GM12878 (cell line): ENCODE measurements around the gene CHRNA9. TPM values are rescaled to one million over a fixed set of nuclear protein-coding genes. Genes with fewer than 3 reads are reported as not detected.

Source experiments
- ATF7 ChIP-seq: fragments of 450-650 bp; IDR thresholded peaks from 2 replicates; pipeline ENCODE4 v1.6.1; 2016; ENCODE audit warnings: low read depth, mild to moderate bottlenecking
- BHLHE40 ChIP-seq, 2 experiments: fragments of 450-650 bp in 1 of 2; IDR thresholded peaks; 2 replicates each; pipeline ENCODE4 v1.6.1; 2011 to 2017; ENCODE audit warnings: low read depth in 2 of 2, borderline replicate concordance in 1 of 2, improper control_type of control experiment in 1 of 2, low read length in 1 of 2, mild to moderate bottlenecking in 1 of 2
- BMI1 ChIP-seq: fragments of 450-650 bp; IDR thresholded peaks from 2 replicates; pipeline ENCODE4 v1.6.1; 2016; ENCODE audit warnings: mild to moderate bottlenecking, moderate library complexity, borderline replicate concordance
- BRCA1 ChIP-seq: IDR thresholded peaks from 2 replicates; pipeline ENCODE4 v1.6.1; 2011; ENCODE audit warnings: low read depth, low read length, improper control_type of control experiment
- CREB1 ChIP-seq: IDR thresholded peaks from 2 replicates; pipeline ENCODE4 v1.6.1; 2012; ENCODE audit warnings: low read depth, mild to moderate bottlenecking, inconsistent platforms
- ESRRA ChIP-seq: IDR thresholded peaks from 2 replicates; pipeline ENCODE4 v1.6.1; 2012; ENCODE audit warnings: mild to moderate bottlenecking, low read length, improper control_type of control experiment
- FOXK2 ChIP-seq: fragments of 450-650 bp; IDR thresholded peaks from 2 replicates; pipeline ENCODE4 v1.6.1; 2017; ENCODE audit warnings: mild to moderate bottlenecking, moderate library complexity
- GATAD2B ChIP-seq: fragments of 450-650 bp; conservative IDR thresholded peaks from 2 replicates; pipeline ENCODE4 v1.6.1; 2017; ENCODE audit warnings: low read depth, mild to moderate bottlenecking, moderate library complexity
- KDM1A ChIP-seq: fragments of 200-600 bp; sonication (generic); IDR thresholded peaks from 2 replicates; pipeline ENCODE4 v1.6.1; 2016; ENCODE audit warnings: borderline replicate concordance
- POLR2AphosphoS2 ChIP-seq: IDR thresholded peaks from 2 replicates; pipeline ENCODE4 v1.6.1; 2011; ENCODE audit warnings: low read depth, mild to moderate bottlenecking, low read length, improper control_type of control experiment, moderate library complexity
- SIX5 ChIP-seq: IDR thresholded peaks from 2 replicates; pipeline ENCODE4 v1.6.1; 2011; ENCODE audit warnings: mild to moderate bottlenecking, low read depth, low read length, moderate library complexity; ENCODE audit not compliant: severe bottlenecking
- SRF ChIP-seq, 2 experiments: IDR thresholded peaks; 2 replicates each; pipeline ENCODE4 v1.6.1; 2011; ENCODE audit warnings: low read depth in 2 of 2, low read length in 2 of 2, mild to moderate bottlenecking in 1 of 2, moderate library complexity in 1 of 2
- SUZ12 ChIP-seq: fragments of 200-600 bp; sonication (generic); IDR thresholded peaks from one replicate; pipeline ENCODE4 v1.6.1; 2018; ENCODE audit warnings: antibody characterized with exemption, mild to moderate bottlenecking; ENCODE audit not compliant: unreplicated experiment
- polyA plus RNA-seq, 11 experiments: library from polyadenylated mRNA; depleted of rRNA in 4 of 11; unstranded in 6 of 11; stranded (reverse) in 5 of 11; fragments of >200 nt; fragmentation: Nextera tagmentation in 4 of 11; fragmentation: Illumina TruSeq in 1 of 11; extraction: Ambion mirVana in 4 of 11; extraction: Trizol in 1 of 11; gene quantifications; 1 replicate in 1 of 11; 2 replicates in 10 of 11; pipeline versions ENCODE4 v1.2.1 to v1.2.3, GENCODE V29; 2011 to 2016; ENCODE audit warnings: inconsistent platforms in 2 of 11, missing spikeins in 2 of 11, low read depth in 1 of 11
- total RNA-seq, 4 experiments: library from RNA; depleted of rRNA in 3 of 4; stranded (reverse); fragments of >200 nt in 3 of 4; fragmentation: Illumina TruSeq in 1 of 4; extraction: Trizol in 1 of 4; gene quantifications; 2 replicates each; pipeline versions ENCODE4 v1.2.1 to v1.2.3, GENCODE V29; 2013 to 2021
- TF ChIP-seq, protein P1 (sequence below): IDR thresholded peaks from 2 replicates; pipeline ENCODE4 v1.6.1; 2012; ENCODE audit warnings: mild to moderate bottlenecking, low read depth, low read length
- TF ChIP-seq, protein P2 (sequence below): IDR thresholded peaks from 2 replicates; pipeline ENCODE4 v1.6.1; 2012; ENCODE audit warnings: low read depth, low read length, improper control_type of control experiment
- TF ChIP-seq, protein P3 (sequence below): fragments of 150-350 bp; IDR thresholded peaks from 2 replicates; pipeline ENCODE4 v1.6.1; 2016; ENCODE audit warnings: low read depth, low read length
- TF ChIP-seq, protein P4 (sequence below): fragments of 450-650 bp; IDR thresholded peaks from 2 replicates; pipeline ENCODE4 v1.6.1; 2016; ENCODE audit warnings: mild to moderate bottlenecking, moderate library complexity, borderline replicate concordance

The CHRNA9 gene
- total and polyA plus RNA-seq, 10 of the 15 experiments (the other 5 are each of a cell fraction or from before 2014, with no cell fraction given), result 0.05 to 0.09 (median 0.08) TPM; not detected in 7

DNA sequence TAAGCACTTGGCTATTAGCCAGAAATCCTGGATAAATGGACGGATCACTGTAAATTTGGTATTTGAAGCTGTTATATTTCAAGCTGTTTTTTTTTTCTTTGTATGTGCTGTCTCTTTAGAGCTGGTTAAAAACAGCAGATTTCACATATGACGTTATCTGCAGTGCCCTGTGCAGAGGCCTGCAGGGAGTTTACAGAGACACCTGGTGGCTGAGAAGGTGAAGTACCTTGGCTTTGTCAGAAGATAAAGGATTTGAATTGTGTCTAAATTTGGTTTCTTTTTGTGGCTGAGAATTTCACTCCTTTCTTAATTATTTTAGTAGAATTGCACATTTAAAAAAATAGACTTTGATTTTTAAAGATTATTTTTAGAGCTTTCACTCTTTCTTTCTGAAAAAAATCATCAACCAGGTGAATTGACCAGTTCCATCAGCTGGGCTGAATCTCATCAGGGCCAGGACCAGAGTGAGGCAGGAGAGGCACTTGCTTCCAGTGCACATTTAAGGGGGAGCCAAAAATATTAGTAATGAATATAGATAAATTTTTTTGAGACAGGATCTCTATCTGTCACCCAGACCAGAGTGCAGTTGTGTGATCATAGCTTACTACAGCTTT lies 9.6 kb upstream of the CHRNA9 start (continued):
- TF ChIP-seq, protein P1, sequence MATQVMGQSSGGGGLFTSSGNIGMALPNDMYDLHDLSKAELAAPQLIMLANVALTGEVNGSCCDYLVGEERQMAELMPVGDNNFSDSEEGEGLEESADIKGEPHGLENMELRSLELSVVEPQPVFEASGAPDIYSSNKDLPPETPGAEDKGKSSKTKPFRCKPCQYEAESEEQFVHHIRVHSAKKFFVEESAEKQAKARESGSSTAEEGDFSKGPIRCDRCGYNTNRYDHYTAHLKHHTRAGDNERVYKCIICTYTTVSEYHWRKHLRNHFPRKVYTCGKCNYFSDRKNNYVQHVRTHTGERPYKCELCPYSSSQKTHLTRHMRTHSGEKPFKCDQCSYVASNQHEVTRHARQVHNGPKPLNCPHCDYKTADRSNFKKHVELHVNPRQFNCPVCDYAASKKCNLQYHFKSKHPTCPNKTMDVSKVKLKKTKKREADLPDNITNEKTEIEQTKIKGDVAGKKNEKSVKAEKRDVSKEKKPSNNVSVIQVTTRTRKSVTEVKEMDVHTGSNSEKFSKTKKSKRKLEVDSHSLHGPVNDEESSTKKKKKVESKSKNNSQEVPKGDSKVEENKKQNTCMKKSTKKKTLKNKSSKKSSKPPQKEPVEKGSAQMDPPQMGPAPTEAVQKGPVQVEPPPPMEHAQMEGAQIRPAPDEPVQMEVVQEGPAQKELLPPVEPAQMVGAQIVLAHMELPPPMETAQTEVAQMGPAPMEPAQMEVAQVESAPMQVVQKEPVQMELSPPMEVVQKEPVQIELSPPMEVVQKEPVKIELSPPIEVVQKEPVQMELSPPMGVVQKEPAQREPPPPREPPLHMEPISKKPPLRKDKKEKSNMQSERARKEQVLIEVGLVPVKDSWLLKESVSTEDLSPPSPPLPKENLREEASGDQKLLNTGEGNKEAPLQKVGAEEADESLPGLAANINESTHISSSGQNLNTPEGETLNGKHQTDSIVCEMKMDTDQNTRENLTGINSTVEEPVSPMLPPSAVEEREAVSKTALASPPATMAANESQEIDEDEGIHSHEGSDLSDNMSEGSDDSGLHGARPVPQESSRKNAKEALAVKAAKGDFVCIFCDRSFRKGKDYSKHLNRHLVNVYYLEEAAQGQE, result no peak
- TF ChIP-seq SIX5 (no peak), BRCA1 (no peak), CREB1 (peak; percentile 61), SUZ12 (no peak), GATAD2B (no peak), POLR2AphosphoS2 (no peak), BMI1 (no peak), FOXK2 (no peak), ATF7 (peak; percentile 99), ESRRA (no peak), SRF (IDR thresholded peaks at IDR 0.05; ENCODE audit: low read depth in 2 of 2, low read length in 2 of 2) (no peak), BHLHE40 (IDR thresholded peaks at IDR 0.05; ENCODE audit: borderline replicate concordance in 1 of 2, low read depth in 2 of 2, low read length in 1 of 2) (0 out of 4 replicates have a peak, but pooled peaks of 1 of the 2 experiments have one; percentile 38), KDM1A (no peak)
- TF ChIP-seq, protein P2, sequence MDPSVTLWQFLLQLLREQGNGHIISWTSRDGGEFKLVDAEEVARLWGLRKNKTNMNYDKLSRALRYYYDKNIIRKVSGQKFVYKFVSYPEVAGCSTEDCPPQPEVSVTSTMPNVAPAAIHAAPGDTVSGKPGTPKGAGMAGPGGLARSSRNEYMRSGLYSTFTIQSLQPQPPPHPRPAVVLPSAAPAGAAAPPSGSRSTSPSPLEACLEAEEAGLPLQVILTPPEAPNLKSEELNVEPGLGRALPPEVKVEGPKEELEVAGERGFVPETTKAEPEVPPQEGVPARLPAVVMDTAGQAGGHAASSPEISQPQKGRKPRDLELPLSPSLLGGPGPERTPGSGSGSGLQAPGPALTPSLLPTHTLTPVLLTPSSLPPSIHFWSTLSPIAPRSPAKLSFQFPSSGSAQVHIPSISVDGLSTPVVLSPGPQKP, result no peak
- TF ChIP-seq, protein P3, sequence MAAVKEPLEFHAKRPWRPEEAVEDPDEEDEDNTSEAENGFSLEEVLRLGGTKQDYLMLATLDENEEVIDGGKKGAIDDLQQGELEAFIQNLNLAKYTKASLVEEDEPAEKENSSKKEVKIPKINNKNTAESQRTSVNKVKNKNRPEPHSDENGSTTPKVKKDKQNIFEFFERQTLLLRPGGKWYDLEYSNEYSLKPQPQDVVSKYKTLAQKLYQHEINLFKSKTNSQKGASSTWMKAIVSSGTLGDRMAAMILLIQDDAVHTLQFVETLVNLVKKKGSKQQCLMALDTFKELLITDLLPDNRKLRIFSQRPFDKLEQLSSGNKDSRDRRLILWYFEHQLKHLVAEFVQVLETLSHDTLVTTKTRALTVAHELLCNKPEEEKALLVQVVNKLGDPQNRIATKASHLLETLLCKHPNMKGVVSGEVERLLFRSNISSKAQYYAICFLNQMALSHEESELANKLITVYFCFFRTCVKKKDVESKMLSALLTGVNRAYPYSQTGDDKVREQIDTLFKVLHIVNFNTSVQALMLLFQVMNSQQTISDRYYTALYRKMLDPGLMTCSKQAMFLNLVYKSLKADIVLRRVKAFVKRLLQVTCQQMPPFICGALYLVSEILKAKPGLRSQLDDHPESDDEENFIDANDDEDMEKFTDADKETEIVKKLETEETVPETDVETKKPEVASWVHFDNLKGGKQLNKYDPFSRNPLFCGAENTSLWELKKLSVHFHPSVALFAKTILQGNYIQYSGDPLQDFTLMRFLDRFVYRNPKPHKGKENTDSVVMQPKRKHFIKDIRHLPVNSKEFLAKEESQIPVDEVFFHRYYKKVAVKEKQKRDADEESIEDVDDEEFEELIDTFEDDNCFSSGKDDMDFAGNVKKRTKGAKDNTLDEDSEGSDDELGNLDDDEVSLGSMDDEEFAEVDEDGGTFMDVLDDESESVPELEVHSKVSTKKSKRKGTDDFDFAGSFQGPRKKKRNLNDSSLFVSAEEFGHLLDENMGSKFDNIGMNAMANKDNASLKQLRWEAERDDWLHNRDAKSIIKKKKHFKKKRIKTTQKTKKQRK, result no peak
- TF ChIP-seq, protein P4, sequence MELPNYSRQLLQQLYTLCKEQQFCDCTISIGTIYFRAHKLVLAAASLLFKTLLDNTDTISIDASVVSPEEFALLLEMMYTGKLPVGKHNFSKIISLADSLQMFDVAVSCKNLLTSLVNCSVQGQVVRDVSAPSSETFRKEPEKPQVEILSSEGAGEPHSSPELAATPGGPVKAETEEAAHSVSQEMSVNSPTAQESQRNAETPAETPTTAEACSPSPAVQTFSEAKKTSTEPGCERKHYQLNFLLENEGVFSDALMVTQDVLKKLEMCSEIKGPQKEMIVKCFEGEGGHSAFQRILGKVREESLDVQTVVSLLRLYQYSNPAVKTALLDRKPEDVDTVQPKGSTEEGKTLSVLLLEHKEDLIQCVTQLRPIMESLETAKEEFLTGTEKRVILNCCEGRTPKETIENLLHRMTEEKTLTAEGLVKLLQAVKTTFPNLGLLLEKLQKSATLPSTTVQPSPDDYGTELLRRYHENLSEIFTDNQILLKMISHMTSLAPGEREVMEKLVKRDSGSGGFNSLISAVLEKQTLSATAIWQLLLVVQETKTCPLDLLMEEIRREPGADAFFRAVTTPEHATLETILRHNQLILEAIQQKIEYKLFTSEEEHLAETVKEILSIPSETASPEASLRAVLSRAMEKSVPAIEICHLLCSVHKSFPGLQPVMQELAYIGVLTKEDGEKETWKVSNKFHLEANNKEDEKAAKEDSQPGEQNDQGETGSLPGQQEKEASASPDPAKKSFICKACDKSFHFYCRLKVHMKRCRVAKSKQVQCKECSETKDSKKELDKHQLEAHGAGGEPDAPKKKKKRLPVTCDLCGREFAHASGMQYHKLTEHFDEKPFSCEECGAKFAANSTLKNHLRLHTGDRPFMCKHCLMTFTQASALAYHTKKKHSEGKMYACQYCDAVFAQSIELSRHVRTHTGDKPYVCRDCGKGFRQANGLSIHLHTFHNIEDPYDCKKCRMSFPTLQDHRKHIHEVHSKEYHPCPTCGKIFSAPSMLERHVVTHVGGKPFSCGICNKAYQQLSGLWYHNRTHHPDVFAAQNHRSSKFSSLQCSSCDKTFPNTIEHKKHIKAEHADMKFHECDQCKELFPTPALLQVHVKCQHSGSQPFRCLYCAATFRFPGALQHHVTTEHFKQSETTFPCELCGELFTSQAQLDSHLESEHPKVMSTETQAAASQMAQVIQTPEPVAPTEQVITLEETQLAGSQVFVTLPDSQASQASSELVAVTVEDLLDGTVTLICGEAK, result no peak
